Limb (tissue), 2 donors: Measurements from ENCODE around the gene KRTAP6-3.

ENCODE experiments used
- DNase-seq, 2 donors: peaks; one replicate each; pipeline ENCODE4 v3.0.0-alpha.2; 2016; ENCODE audit errors: extremely low spot score in 2 of 2

Gene KRTAP6-3

DNA sequence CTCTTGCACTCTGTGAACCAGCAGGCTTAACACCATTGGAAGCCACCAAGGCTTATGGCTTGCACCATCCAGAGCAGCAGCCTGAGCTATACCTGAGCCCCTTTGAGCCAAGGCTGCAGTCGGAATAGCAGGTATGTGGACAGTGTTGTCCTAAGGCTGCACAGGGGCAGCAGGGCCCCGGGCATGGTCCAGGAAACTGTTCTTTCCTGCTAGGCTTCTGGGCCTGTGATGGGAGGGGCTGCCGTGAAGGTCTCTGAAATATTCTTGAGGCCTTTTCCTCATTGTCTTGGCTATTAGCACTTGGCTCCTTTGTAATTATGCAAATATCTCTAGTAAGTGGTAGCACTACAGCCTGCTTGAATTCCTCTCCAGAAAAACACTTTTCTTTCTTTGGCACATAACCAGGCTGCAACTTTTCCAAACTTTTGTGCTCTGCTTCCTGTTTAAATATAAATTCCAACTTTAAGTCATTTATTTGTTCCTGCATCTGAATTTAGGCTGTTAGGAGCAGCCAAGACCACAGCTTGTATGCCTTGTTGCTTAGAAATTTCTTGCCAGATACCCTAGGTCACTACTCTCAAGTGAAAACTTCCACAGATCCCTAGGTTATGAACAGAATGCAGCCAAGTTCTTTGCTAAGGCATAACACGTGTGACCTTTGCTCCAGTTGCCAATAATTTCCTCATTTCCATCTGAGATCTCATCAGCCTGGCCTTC, 33.4 kb downstream of the KRTAP6-3 start:
- DNase-seq = no peak

DNA sequence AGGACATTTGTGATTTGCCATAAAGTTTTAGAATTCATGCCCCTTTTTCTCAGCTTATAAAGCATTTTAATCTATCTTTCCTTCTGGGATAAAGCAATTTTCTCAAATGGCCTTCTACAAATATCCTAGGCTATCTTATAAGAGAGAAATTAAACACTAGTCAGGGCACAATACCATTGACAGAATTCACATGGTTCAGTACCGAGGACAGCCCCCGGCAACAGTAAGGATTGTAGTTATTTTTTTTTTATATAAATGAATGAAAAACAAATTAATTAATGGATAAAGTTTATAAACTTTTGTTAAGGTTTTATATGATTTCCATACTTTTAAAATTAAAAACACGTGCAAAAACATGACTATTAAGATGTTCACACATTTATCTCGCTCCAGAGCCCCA, 35.9 kb downstream of the KRTAP6-3 start:
- DNase-seq = no peak

DNA sequence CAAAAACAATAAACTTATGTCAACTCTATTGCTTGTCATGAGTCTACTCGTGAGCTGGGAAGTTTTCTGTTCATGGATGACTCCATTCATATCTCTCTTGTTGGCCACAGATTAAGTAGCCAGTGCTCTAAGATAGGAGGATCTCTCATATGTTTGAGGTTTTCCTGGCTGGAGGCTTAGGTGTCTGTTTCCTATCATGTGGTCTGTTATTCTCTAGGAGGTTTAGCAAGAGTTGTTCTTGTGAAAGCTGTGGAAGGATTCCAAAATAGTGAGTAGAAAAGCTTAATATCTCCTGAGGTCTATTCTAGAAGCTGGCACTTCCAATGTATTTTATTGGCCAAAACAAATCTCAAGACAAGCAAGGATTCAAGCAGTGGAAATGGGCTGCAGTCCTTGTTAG, 37.0 kb downstream of the KRTAP6-3 start:
- no peak for DNase-seq

DNA sequence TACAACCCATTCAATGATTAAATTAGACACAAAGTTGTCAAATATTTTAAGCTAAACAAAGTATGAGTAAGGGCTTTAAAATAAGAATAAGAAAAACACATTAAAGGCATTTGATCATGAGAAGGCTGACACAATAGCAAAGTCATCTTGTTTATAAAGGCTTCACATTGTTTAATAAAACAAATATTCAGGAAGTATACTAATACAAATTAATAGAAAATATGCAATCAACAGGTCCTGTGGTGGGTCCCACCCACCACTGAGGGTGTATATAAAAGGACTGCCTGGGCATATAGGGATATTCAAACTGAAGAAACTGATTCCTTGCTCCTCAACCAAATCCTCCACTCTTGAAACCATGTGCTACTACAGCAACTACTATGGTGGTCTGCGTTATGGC, 42.7 kb downstream of the KRTAP6-3 start, which contains the start of gene KRTAP20-2:
Gene KRTAP20-2, plus strand, starts transcription at position 301 of the 400 bp plus-strand sequence. Its CDS starts 58 bp downstream, at position 359.
- no peak for DNase-seq

- DNase-seq = no peak
Measured at GRCh38 chr21:30638686-30639085, 46.4 kb downstream of the KRTAP6-3 start.

GRCh38 chr21:30642564-30642963, 50.3 kb downstream of the KRTAP6-3 start, which contains the start of gene KRTAP20-3:
KRTAP20-3 (plus strand) TSS chr21:30642864.
- no peak for DNase-seq
